ENCODE data around the gene CDH4. TPM values are rescaled to one million over a fixed set of nuclear protein-coding genes. Genes with fewer than 3 reads are reported as not detected.

The CDH4 gene
- total and polyA plus RNA-seq, 2 of the 8 experiments (the other 6 are each of a cell fraction or from before 2014, with no cell fraction given), result 4.3 to 7.9 TPM

DNA sequence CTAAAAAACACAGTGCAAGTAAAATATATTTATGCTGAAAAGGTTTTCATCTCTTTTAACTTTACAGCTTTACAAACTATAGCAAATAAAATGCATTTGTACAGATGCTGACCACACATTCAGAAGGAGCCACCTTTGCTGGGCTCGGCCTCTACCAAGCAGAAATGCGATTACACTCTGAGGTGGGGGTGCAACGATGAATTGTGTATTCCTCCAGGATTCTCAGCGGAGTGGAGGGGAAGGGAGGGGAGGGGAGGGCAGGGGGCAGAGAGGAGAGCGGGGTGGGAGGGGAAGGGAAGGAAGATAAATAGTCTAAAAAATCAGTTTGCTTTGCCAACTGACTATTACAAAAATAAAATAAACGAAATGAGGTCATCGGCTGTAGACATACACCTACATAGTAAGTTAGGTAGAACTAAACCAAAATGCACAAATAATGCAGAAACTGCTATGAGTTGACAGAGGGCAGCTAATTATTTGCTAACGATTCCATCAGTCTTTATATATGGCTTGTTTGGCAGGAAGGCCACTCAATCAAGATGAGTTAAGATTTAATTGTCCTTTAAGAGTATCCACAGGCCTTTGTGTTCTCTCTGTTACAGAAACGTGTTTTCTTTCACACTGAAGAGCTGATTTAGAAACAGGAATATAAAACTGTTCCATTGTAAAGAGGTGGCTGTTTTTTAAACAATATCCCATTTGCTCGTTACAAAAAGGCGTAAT, 723.5 kb downstream of the CDH4 start (continued):
- TF ChIP-seq, protein P1, sequence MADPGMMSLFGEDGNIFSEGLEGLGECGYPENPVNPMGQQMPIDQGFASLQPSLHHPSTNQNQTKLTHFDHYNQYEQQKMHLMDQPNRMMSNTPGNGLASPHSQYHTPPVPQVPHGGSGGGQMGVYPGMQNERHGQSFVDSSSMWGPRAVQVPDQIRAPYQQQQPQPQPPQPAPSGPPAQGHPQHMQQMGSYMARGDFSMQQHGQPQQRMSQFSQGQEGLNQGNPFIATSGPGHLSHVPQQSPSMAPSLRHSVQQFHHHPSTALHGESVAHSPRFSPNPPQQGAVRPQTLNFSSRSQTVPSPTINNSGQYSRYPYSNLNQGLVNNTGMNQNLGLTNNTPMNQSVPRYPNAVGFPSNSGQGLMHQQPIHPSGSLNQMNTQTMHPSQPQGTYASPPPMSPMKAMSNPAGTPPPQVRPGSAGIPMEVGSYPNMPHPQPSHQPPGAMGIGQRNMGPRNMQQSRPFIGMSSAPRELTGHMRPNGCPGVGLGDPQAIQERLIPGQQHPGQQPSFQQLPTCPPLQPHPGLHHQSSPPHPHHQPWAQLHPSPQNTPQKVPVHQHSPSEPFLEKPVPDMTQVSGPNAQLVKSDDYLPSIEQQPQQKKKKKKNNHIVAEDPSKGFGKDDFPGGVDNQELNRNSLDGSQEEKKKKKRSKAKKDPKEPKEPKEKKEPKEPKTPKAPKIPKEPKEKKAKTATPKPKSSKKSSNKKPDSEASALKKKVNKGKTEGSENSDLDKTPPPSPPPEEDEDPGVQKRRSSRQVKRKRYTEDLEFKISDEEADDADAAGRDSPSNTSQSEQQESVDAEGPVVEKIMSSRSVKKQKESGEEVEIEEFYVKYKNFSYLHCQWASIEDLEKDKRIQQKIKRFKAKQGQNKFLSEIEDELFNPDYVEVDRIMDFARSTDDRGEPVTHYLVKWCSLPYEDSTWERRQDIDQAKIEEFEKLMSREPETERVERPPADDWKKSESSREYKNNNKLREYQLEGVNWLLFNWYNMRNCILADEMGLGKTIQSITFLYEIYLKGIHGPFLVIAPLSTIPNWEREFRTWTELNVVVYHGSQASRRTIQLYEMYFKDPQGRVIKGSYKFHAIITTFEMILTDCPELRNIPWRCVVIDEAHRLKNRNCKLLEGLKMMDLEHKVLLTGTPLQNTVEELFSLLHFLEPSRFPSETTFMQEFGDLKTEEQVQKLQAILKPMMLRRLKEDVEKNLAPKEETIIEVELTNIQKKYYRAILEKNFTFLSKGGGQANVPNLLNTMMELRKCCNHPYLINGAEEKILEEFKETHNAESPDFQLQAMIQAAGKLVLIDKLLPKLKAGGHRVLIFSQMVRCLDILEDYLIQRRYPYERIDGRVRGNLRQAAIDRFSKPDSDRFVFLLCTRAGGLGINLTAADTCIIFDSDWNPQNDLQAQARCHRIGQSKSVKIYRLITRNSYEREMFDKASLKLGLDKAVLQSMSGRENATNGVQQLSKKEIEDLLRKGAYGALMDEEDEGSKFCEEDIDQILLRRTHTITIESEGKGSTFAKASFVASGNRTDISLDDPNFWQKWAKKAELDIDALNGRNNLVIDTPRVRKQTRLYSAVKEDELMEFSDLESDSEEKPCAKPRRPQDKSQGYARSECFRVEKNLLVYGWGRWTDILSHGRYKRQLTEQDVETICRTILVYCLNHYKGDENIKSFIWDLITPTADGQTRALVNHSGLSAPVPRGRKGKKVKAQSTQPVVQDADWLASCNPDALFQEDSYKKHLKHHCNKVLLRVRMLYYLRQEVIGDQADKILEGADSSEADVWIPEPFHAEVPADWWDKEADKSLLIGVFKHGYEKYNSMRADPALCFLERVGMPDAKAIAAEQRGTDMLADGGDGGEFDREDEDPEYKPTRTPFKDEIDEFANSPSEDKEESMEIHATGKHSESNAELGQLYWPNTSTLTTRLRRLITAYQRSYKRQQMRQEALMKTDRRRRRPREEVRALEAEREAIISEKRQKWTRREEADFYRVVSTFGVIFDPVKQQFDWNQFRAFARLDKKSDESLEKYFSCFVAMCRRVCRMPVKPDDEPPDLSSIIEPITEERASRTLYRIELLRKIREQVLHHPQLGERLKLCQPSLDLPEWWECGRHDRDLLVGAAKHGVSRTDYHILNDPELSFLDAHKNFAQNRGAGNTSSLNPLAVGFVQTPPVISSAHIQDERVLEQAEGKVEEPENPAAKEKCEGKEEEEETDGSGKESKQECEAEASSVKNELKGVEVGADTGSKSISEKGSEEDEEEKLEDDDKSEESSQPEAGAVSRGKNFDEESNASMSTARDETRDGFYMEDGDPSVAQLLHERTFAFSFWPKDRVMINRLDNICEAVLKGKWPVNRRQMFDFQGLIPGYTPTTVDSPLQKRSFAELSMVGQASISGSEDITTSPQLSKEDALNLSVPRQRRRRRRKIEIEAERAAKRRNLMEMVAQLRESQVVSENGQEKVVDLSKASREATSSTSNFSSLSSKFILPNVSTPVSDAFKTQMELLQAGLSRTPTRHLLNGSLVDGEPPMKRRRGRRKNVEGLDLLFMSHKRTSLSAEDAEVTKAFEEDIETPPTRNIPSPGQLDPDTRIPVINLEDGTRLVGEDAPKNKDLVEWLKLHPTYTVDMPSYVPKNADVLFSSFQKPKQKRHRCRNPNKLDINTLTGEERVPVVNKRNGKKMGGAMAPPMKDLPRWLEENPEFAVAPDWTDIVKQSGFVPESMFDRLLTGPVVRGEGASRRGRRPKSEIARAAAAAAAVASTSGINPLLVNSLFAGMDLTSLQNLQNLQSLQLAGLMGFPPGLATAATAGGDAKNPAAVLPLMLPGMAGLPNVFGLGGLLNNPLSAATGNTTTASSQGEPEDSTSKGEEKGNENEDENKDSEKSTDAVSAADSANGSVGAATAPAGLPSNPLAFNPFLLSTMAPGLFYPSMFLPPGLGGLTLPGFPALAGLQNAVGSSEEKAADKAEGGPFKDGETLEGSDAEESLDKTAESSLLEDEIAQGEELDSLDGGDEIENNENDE (IDR thresholded peaks at IDR 0.05; ENCODE audit: insufficient replicate concordance, low read length), result no peak
- no peak for TF ChIP-seq SIN3A (conservative IDR thresholded peaks at IDR 0.05 in 1 of 2, IDR thresholded peaks at IDR 0.05 in 1 of 2; ENCODE audit: low read depth in 1 of 2, low read length in 2 of 2)
- no peak for TF ChIP-seq TEAD4 (IDR thresholded peaks at IDR 0.05; ENCODE audit: low read depth, low read length)
- TF ChIP-seq KDM1A (IDR thresholded peaks at IDR 0.05; ENCODE audit: borderline replicate concordance, low read length), result no peak
- TF ChIP-seq, protein P2, sequence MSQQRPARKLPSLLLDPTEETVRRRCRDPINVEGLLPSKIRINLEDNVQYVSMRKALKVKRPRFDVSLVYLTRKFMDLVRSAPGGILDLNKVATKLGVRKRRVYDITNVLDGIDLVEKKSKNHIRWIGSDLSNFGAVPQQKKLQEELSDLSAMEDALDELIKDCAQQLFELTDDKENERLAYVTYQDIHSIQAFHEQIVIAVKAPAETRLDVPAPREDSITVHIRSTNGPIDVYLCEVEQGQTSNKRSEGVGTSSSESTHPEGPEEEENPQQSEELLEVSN (IDR thresholded peaks at IDR 0.05), result no peak

Data from H1 (cell line).